Measurements from ENCODE around the gene SPINK8. TPM values are rescaled to one million over a fixed set of nuclear protein-coding genes. Genes with fewer than 3 reads are reported as not detected.

Gene SPINK8
- total RNA-seq, 1 experiment from 2014 or later: not detected

- no peak overlapping the region for H2AFZ ChIP-seq (ENCODE audit: low read depth, low read length, poor library complexity, severe bottlenecking)
- no peaks in the 10 kb centered on the region for H3K79me2 ChIP-seq (ENCODE audit: insufficient read depth, low read length)
- DNase-seq (ENCODE audit: low read depth, low spot score) (no peak), ATAC-seq (no peak)
- H3K9me2 ChIP-seq (ENCODE audit: insufficient read depth): 0 out of 2 replicates have a peak, but pooled peaks cover 2% of the 10 kb centered on the region
- no peak overlapping the region for H3K9ac ChIP-seq (ENCODE audit: low read length)
- intact Hi-C loops (cut with micrococcal nuclease): no loop called here
- ChIA-PET RAD21 (ENCODE audit: low non-redundant PET in 1 of 2, low total read pairs in 2 of 2, uncharacterized antibody in 2 of 2, unreplicated experiment in 2 of 2) (no interaction called here), CTCF (interaction anchor here (3.2 kb wide), 1 partner anchor 159 kb away, joined by 28 read pairs; no protein-coding TSS in a partner anchor), POLR2A (no interaction called here)
- no peaks in the 10 kb centered on the region for H4K20me1 ChIP-seq (ENCODE audit: insufficient read depth)
- no peak overlapping the region for H3K4me2 ChIP-seq (ENCODE audit: low read length)
- TF ChIP-seq EGR1 (IDR thresholded peaks at IDR 0.05; ENCODE audit: low read depth) (no peak), CBX3 (IDR thresholded peaks at IDR 0.05; ENCODE audit: low read depth) (no peak), RAD21 (IDR thresholded peaks at IDR 0.05; ENCODE audit: low read depth) (no peak), SIN3A (IDR thresholded peaks at IDR 0.05; ENCODE audit: low read depth) (no peak), POLR2AphosphoS5 (IDR thresholded peaks at IDR 0.05; ENCODE audit: low read depth, low read length) (no peak), ZNF274 (IDR thresholded peaks at IDR 0.05; ENCODE audit: low read depth, low read length) (no peak), POLR2A (IDR thresholded peaks at IDR 0.05; ENCODE audit: borderline replicate concordance, extremely low read depth, insufficient read depth, insufficient read length) (no peak), YY1 (IDR thresholded peaks at IDR 0.05; ENCODE audit: extremely low read depth, insufficient replicate concordance, low read depth, low read length) (no peak)
- TF ChIP-seq, protein P1, sequence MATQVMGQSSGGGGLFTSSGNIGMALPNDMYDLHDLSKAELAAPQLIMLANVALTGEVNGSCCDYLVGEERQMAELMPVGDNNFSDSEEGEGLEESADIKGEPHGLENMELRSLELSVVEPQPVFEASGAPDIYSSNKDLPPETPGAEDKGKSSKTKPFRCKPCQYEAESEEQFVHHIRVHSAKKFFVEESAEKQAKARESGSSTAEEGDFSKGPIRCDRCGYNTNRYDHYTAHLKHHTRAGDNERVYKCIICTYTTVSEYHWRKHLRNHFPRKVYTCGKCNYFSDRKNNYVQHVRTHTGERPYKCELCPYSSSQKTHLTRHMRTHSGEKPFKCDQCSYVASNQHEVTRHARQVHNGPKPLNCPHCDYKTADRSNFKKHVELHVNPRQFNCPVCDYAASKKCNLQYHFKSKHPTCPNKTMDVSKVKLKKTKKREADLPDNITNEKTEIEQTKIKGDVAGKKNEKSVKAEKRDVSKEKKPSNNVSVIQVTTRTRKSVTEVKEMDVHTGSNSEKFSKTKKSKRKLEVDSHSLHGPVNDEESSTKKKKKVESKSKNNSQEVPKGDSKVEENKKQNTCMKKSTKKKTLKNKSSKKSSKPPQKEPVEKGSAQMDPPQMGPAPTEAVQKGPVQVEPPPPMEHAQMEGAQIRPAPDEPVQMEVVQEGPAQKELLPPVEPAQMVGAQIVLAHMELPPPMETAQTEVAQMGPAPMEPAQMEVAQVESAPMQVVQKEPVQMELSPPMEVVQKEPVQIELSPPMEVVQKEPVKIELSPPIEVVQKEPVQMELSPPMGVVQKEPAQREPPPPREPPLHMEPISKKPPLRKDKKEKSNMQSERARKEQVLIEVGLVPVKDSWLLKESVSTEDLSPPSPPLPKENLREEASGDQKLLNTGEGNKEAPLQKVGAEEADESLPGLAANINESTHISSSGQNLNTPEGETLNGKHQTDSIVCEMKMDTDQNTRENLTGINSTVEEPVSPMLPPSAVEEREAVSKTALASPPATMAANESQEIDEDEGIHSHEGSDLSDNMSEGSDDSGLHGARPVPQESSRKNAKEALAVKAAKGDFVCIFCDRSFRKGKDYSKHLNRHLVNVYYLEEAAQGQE (IDR thresholded peaks at IDR 0.05; ENCODE audit: low read depth): no peak
- BruUV-seq (replicated peaks): no TSS peak
- H3K27ac ChIP-seq (ENCODE audit: low read depth, low read length): no peak overlapping the region
- no peaks in the 10 kb centered on the region for H3K4me1 ChIP-seq (ENCODE audit: control insufficient read depth in 1 of 2, insufficient read depth in 2 of 2, low read length in 2 of 2)
- no peaks in the 10 kb centered on the region; a peak in 1 of 4 replicates for H3K36me3 ChIP-seq (ENCODE audit: control insufficient read depth in 1 of 2, insufficient read depth in 2 of 2, low read length in 2 of 2)
- no peak overlapping the region for H3K4me3 ChIP-seq (replicated peaks in 1 of 2; ENCODE audit: low read depth in 1 of 2, low read length in 2 of 2)
- no peaks in the 10 kb centered on the region for H3K27me3 ChIP-seq (ENCODE audit: insufficient read depth, low read length)
- no peaks in the 10 kb centered on the region for H3K9me3 ChIP-seq (ENCODE audit: control insufficient read depth in 1 of 2, insufficient read depth in 1 of 2, low read depth in 1 of 2, low read length in 2 of 2)
Observed at GRCh38 chr3:48276911-48277641, 56.4 kb downstream of the SPINK8 start.
